Mammary epithelial cell (primary cell): Measurements from ENCODE around the gene ZNHIT3.

Experiments used
- EZH2 ChIP-seq: IDR thresholded peaks from 2 replicates; pipeline ENCODE4 v1.6.1; 2012; ENCODE audit warnings: low read length, inconsistent platforms, borderline replicate concordance
- TF ChIP-seq, protein P1 (sequence below), 2 donors: IDR thresholded peaks in 1 of 2; conservative IDR thresholded peaks in 1 of 2; 2 replicates each; pipeline ENCODE4 v1.5.1; 2011 to 2012; ENCODE audit warnings: inconsistent platforms in 2 of 2, low read length in 2 of 2, mild to moderate bottlenecking in 2 of 2, control low read depth in 1 of 2, low read depth in 1 of 2; ENCODE audit not compliant: insufficient read depth in 1 of 2; ENCODE audit errors: extremely low read depth in 1 of 2

DNA sequence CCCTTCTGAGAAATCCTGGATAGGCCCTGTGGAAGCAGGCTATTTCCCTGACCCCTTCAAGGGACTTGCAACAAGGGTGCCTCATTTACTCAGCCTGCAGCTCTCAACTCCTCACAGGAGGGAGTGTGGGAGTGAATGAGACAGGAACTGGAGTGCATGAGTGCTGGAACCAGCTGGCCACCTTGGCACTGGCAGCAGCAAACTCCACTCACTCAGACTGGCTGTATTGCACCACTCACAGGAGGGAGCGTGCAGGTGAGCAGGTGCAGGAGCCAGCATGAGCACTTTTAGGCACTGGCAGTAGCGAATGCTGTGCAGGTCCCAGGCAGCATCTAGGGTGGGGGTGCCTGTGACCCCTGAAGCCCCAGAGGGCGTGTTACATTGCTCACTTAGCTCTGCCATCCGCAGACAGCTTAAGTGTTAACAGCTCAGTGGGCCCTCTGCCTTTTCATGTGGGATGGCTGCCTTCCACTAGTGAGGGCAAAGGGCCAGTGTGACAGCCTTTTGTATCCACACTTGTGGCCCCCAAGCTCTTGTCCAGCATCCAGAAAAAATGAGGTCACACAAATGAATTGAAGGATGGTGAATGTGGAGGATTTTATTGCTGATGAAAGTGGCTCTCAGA is 11.0 kb upstream of the ZNHIT3 start:
- TF ChIP-seq, protein P1, sequence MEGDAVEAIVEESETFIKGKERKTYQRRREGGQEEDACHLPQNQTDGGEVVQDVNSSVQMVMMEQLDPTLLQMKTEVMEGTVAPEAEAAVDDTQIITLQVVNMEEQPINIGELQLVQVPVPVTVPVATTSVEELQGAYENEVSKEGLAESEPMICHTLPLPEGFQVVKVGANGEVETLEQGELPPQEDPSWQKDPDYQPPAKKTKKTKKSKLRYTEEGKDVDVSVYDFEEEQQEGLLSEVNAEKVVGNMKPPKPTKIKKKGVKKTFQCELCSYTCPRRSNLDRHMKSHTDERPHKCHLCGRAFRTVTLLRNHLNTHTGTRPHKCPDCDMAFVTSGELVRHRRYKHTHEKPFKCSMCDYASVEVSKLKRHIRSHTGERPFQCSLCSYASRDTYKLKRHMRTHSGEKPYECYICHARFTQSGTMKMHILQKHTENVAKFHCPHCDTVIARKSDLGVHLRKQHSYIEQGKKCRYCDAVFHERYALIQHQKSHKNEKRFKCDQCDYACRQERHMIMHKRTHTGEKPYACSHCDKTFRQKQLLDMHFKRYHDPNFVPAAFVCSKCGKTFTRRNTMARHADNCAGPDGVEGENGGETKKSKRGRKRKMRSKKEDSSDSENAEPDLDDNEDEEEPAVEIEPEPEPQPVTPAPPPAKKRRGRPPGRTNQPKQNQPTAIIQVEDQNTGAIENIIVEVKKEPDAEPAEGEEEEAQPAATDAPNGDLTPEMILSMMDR (conservative IDR thresholded peaks at IDR 0.05 in 1 of 2, IDR thresholded peaks at IDR 0.05 in 1 of 2; ENCODE audit: extremely low read depth in 1 of 2, insufficient read depth in 1 of 2, low read depth in 1 of 2, low read length in 2 of 2), result no peak
- TF ChIP-seq EZH2, result no peak
